Glomerular endothelial cell (primary cell): ENCODE results near the gene SH2D3A. TPM values are rescaled to one million over a fixed set of nuclear protein-coding genes. Genes with fewer than 3 reads are reported as not detected.

Source experiments
- DNase-seq: peaks from one replicate; pipeline ENCODE4 v3.0.0-alpha.2; 2011; ENCODE audit warnings: low read depth, low spot score; ENCODE audit errors: extremely low read depth
- total RNA-seq: library from RNA; depleted of rRNA; stranded (reverse); fragments of >200 nt; gene quantifications from 2 replicates; pipeline ENCODE4 v1.2.3, GENCODE V29; 2015

The SH2D3A gene
- total RNA-seq, 1 donor from 2014 or later: 0.58 TPM

GRCh38 chr19:6738787-6739389, 28.3 kb downstream of the SH2D3A start:
- DNase-seq: no peak

- DNase-seq: no peak
Observed at GRCh38 chr19:6737873-6738786, 29.1 kb downstream of the SH2D3A start.

- peak; percentile 100 for DNase-seq
Observed at GRCh38 chr19:6737284-6737872, 29.9 kb downstream of the SH2D3A start, which contains the start of gene GPR108. Gene GPR108 (minus strand): TSS chr19:6737580. CDS start chr19:6737576, 4 bp downstream.

- DNase-seq: no peak
Observed at GRCh38 chr19:6736917-6737283, 30.3 kb downstream of the SH2D3A start.

GRCh38 chr19:6736169-6736916, 30.9 kb downstream of the SH2D3A start:
- DNase-seq: no peak

- no peak for DNase-seq
Observed at GRCh38 chr19:6735181-6735911, 31.9 kb downstream of the SH2D3A start.

GRCh38 chr19:6734096-6734696, 33.0 kb downstream of the SH2D3A start:
- DNase-seq: no peak

- DNase-seq: no peak
Observed at GRCh38 chr19:6733338-6734095, 33.7 kb downstream of the SH2D3A start.

- no peak for DNase-seq
Observed at GRCh38 chr19:6732803-6733337, 34.4 kb downstream of the SH2D3A start.

GRCh38 chr19:6731822-6732221, 35.4 kb downstream of the SH2D3A start:
- DNase-seq: no peak

GRCh38 chr19:6730941-6731670, 36.1 kb downstream of the SH2D3A start:
- no peak for DNase-seq

GRCh38 chr19:6730153-6730804, 37.0 kb downstream of the SH2D3A start:
- no peak for DNase-seq

GRCh38 chr19:6729573-6730152, 37.6 kb downstream of the SH2D3A start:
- DNase-seq: no peak

GRCh38 chr19:6728346-6728745, 38.9 kb downstream of the SH2D3A start:
- DNase-seq: no peak

- no peak for DNase-seq
Observed at GRCh38 chr19:6725513-6726231, 41.6 kb downstream of the SH2D3A start.

- DNase-seq: no peak
Observed at GRCh38 chr19:6724631-6725492, 42.4 kb downstream of the SH2D3A start.
